ENCODE measurements around the gene SCUBE3. TPM values are rescaled to one million over a fixed set of nuclear protein-coding genes. Genes with fewer than 3 reads are reported as not detected.

Gene SCUBE3
- total and polyA plus RNA-seq, 2 experiments from 2014 or later, result 0.39 to 1.1 TPM

DNA sequence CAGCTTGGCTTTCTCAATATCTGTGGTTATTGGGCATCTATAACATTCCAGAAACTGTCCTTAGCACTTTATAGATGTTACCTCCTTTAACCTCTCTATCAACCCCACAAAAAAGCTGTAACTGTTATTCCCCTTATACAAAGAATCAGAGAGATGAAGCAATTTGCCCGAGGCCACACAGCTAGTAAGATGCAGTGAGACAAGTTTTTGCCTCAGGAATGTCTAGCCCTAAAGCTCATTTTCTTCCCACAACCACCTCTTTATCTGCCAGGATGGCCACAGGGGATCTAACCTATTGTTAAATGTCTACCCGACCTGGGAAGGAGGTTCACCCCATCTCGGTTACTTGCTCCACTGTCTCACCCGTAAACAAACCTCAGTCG lies 40.7 kb upstream of the SCUBE3 start:
- Mint-ChIP-seq H3K4me1 (peaks cover 5% of the 10 kb centered on the region; the same call in 2 of the 3 replicates), H3K4me3 (no peak overlapping the region), H3K36me3 (ENCODE audit: low read depth) (peaks cover 2% of the 10 kb centered on the region; the same call in 2 of the 3 replicates), H3K27ac (no peak overlapping the region), H3K9me3 (peaks cover 4% of the 10 kb centered on the region; the same call in 2 of the 3 replicates), H3K27me3 (ENCODE audit: insufficient read depth, low read depth, poor library complexity) (peaks cover 10% of the 10 kb centered on the region)
- no peak for DNase-seq (ENCODE audit: low spot score)
- H3K9me2 ChIP-seq (ENCODE audit: insufficient read depth), result no peaks in the 10 kb centered on the region
- ATAC-seq, result no peak
- no peak overlapping the region for H3K27ac ChIP-seq (ENCODE audit: low read depth)
- TF ChIP-seq, protein P1, sequence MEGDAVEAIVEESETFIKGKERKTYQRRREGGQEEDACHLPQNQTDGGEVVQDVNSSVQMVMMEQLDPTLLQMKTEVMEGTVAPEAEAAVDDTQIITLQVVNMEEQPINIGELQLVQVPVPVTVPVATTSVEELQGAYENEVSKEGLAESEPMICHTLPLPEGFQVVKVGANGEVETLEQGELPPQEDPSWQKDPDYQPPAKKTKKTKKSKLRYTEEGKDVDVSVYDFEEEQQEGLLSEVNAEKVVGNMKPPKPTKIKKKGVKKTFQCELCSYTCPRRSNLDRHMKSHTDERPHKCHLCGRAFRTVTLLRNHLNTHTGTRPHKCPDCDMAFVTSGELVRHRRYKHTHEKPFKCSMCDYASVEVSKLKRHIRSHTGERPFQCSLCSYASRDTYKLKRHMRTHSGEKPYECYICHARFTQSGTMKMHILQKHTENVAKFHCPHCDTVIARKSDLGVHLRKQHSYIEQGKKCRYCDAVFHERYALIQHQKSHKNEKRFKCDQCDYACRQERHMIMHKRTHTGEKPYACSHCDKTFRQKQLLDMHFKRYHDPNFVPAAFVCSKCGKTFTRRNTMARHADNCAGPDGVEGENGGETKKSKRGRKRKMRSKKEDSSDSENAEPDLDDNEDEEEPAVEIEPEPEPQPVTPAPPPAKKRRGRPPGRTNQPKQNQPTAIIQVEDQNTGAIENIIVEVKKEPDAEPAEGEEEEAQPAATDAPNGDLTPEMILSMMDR (conservative IDR thresholded peaks at IDR 0.05; ENCODE audit: low read depth in 2 of 2), result no peak
- TF ChIP-seq JUNB (IDR thresholded peaks at IDR 0.05; ENCODE audit: unreplicated experiment), result no peak
- TF ChIP-seq EZH2phosphoT487 (IDR thresholded peaks at IDR 0.05; ENCODE audit: unreplicated experiment), result no peak
- TF ChIP-seq, protein P2, sequence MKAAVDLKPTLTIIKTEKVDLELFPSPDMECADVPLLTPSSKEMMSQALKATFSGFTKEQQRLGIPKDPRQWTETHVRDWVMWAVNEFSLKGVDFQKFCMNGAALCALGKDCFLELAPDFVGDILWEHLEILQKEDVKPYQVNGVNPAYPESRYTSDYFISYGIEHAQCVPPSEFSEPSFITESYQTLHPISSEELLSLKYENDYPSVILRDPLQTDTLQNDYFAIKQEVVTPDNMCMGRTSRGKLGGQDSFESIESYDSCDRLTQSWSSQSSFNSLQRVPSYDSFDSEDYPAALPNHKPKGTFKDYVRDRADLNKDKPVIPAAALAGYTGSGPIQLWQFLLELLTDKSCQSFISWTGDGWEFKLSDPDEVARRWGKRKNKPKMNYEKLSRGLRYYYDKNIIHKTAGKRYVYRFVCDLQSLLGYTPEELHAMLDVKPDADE (IDR thresholded peaks at IDR 0.05), result no peak
- no peak for TF ChIP-seq POLR2AphosphoS5 (IDR thresholded peaks at IDR 0.05; ENCODE audit: low read depth)
- no peak for TF ChIP-seq EZH2 (IDR thresholded peaks at IDR 0.05; ENCODE audit: low read depth, unreplicated experiment)
- TF ChIP-seq, protein P3, sequence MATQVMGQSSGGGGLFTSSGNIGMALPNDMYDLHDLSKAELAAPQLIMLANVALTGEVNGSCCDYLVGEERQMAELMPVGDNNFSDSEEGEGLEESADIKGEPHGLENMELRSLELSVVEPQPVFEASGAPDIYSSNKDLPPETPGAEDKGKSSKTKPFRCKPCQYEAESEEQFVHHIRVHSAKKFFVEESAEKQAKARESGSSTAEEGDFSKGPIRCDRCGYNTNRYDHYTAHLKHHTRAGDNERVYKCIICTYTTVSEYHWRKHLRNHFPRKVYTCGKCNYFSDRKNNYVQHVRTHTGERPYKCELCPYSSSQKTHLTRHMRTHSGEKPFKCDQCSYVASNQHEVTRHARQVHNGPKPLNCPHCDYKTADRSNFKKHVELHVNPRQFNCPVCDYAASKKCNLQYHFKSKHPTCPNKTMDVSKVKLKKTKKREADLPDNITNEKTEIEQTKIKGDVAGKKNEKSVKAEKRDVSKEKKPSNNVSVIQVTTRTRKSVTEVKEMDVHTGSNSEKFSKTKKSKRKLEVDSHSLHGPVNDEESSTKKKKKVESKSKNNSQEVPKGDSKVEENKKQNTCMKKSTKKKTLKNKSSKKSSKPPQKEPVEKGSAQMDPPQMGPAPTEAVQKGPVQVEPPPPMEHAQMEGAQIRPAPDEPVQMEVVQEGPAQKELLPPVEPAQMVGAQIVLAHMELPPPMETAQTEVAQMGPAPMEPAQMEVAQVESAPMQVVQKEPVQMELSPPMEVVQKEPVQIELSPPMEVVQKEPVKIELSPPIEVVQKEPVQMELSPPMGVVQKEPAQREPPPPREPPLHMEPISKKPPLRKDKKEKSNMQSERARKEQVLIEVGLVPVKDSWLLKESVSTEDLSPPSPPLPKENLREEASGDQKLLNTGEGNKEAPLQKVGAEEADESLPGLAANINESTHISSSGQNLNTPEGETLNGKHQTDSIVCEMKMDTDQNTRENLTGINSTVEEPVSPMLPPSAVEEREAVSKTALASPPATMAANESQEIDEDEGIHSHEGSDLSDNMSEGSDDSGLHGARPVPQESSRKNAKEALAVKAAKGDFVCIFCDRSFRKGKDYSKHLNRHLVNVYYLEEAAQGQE (IDR thresholded peaks at IDR 0.05; ENCODE audit: unreplicated experiment), result no peak
- no peak for TF ChIP-seq ZNF462 (CRISPR knock-in tag; IDR thresholded peaks at IDR 0.05)
- TF ChIP-seq STAT1 (IDR thresholded peaks at IDR 0.05; ENCODE audit: unreplicated experiment), result no peak
- TF ChIP-seq ZNF114 (CRISPR knock-in tag; IDR thresholded peaks at IDR 0.05), result no peak
- TF ChIP-seq NANOG (IDR thresholded peaks at IDR 0.05; ENCODE audit: borderline replicate concordance), result no peak
- no peak for TF ChIP-seq CREB1 (CRISPR knock-in tag; IDR thresholded peaks at IDR 0.05; ENCODE audit: low read depth)
- TF ChIP-seq ZNF331 (CRISPR knock-in tag; IDR thresholded peaks at IDR 0.05; ENCODE audit: low read depth), result no peak
- no peak overlapping the region for H3K4me2 ChIP-seq
- H4K20me1 ChIP-seq (replicated peaks; ENCODE audit: insufficient read depth), result no peaks in the 10 kb centered on the region; the same call in 1 of the 2 replicates
- no peaks in the 10 kb centered on the region for H3F3A ChIP-seq (replicated peaks; ENCODE audit: low read depth)
- no peaks in the 10 kb centered on the region for H3K36me3 ChIP-seq (ENCODE audit: insufficient read depth)
- H3K4me1 ChIP-seq (ENCODE audit: insufficient read depth), result no peaks in the 10 kb centered on the region
- H2AFZ ChIP-seq, result no peak overlapping the region
- H3K4me3 ChIP-seq, result no peak overlapping the region
- H3K79me2 ChIP-seq (replicated peaks; ENCODE audit: insufficient read depth), result no peaks in the 10 kb centered on the region
- H3K27me3 ChIP-seq (ENCODE audit: insufficient read depth), result no peaks in the 10 kb centered on the region

Measured in GM23338 (cell line).